SK-N-SH (cell line): Measurements from ENCODE around the gene PTH2. TPM values are rescaled to one million over a fixed set of nuclear protein-coding genes. Genes with fewer than 3 reads are reported as not detected.

Source experiments
- CTCF ChIA-PET: fragments of 300-600, 350-600 bp; formaldehyde crosslinking; extraction: SDS; loops from one replicate; lab custom pipeline; 2021; lab: Yijun Ruan, JAX
- POLR2A ChIA-PET: fragments of 350-600 bp; sonication (Branson Sonifier 250); formaldehyde crosslinking; extraction: SDS; loops from one replicate; lab custom pipeline; 2020; ENCODE audit warnings: antibody characterized with exemption, inconsistent platforms; lab: Yijun Ruan, JAX
- DNase-seq: peaks from one replicate; pipeline ENCODE4 v3.0.0; 2012
- H2AFZ ChIP-seq: fragments of 200-600 bp; sonication (generic); 2 replicates; pipeline ENCODE4 v1.8.1; 2016; ENCODE audit warnings: antibody characterized with exemption, mild to moderate bottlenecking, low read depth
- H3F3A ChIP-seq: fragments of 200-600 bp; sonication (generic); replicated peaks from 2 replicates; pipeline ENCODE3; 2016; ENCODE audit warnings: antibody characterized with exemption, mild to moderate bottlenecking; ENCODE audit not compliant: insufficient read depth
- H3K27ac ChIP-seq, 2 experiments: fragments of 200-500 bp in 1 of 2; fragments of 200-600 bp in 1 of 2; sonication (Bioruptor generic) in 1 of 2; sonication (generic), shearing (Covaris generic) in 1 of 2; 2 replicates each; pipeline versions ENCODE4 v1.5.1 to v1.6.1; 2014 to 2016; ENCODE audit warnings: low read depth in 2 of 2, inconsistent platforms in 1 of 2, low read length in 1 of 2, mild to moderate bottlenecking in 1 of 2, mixed read lengths in 1 of 2
- H3K27me3 ChIP-seq: fragments of 200-600 bp; sonication (generic), shearing (Covaris generic); 2 replicates; pipeline ENCODE4 v1.6.1; 2016; ENCODE audit warnings: mixed run types; ENCODE audit not compliant: insufficient read depth
- H3K36me3 ChIP-seq, 2 experiments: fragments of 200-500 bp in 1 of 2; fragments of 200-600 bp in 1 of 2; sonication (Bioruptor generic) in 1 of 2; sonication (generic) in 1 of 2; replicated peaks in 1 of 2; 2 replicates each; pipeline versions ENCODE3 to v1.5.1; 2014 to 2016; ENCODE audit warnings: low read length in 1 of 2, mild to moderate bottlenecking in 1 of 2; ENCODE audit not compliant: insufficient read depth in 2 of 2, control insufficient read depth in 1 of 2
- H3K4me1 ChIP-seq, 2 experiments: fragments of 200-500 bp in 1 of 2; fragments of 200-600 bp in 1 of 2; sonication (Bioruptor generic) in 1 of 2; sonication (generic), shearing (Covaris generic) in 1 of 2; 2 replicates each; pipeline versions ENCODE4 v1.5.1 to v1.6.1; 2014 to 2016; ENCODE audit warnings: low read depth in 1 of 2, low read length in 1 of 2, mixed run types in 1 of 2; ENCODE audit not compliant: insufficient read depth in 2 of 2, control insufficient read depth in 1 of 2
- H3K4me2 ChIP-seq: fragments of 200-600 bp; sonication (generic), shearing (Covaris generic); 2 replicates; pipeline ENCODE4 v1.6.1; 2017; ENCODE audit warnings: mixed run types
- H3K4me3 ChIP-seq, 2 experiments: fragments of 200-500 bp in 1 of 2; fragments of 200-600 bp in 1 of 2; sonication (Bioruptor generic) in 1 of 2; sonication (generic), shearing (Covaris generic) in 1 of 2; 2 replicates each; pipeline versions ENCODE4 v1.5.1 to v1.8.1; 2014 to 2016; ENCODE audit warnings: low read depth in 2 of 2, inconsistent platforms in 1 of 2, low read length in 1 of 2, mild to moderate bottlenecking in 1 of 2, mixed read lengths in 1 of 2, moderate library complexity in 1 of 2
- H3K79me2 ChIP-seq: fragments of 200-600 bp; sonication (generic); 2 replicates; pipeline ENCODE4 v1.8.1; 2017; ENCODE audit warnings: mild to moderate bottlenecking; ENCODE audit not compliant: insufficient read depth
- H3K9ac ChIP-seq: fragments of 200-600 bp; sonication (generic); 2 replicates; pipeline ENCODE4 v1.6.1; 2017; ENCODE audit warnings: mixed run types
- H3K9me2 ChIP-seq: fragments of 200-600 bp; sonication (generic); 2 replicates; pipeline ENCODE4 v1.6.1; 2017; ENCODE audit warnings: mixed run types
- H3K9me3 ChIP-seq: fragments of 200-600 bp; sonication (generic); 2 replicates; pipeline ENCODE4 v1.6.1; 2017; ENCODE audit warnings: mixed run types, mild to moderate bottlenecking, moderate library complexity
- H4K20me1 ChIP-seq: fragments of 200-600 bp; sonication (generic); 2 replicates; pipeline ENCODE4 v1.6.1; 2017; ENCODE audit warnings: mild to moderate bottlenecking, mixed run types; ENCODE audit not compliant: insufficient read depth
- CHD2 ChIP-seq: fragments of 150-350 bp; IDR thresholded peaks from 2 replicates; pipeline ENCODE4 v1.6.1; 2018; ENCODE audit warnings: low read length; ENCODE audit not compliant: partially characterized antibody
- CTCF ChIP-seq: fragments of 200-600 bp; sonication (generic); IDR thresholded peaks from 2 replicates; pipeline ENCODE4 v1.6.1; 2017; ENCODE audit warnings: antibody characterized with exemption, mild to moderate bottlenecking, moderate library complexity
- ELF1 ChIP-seq: IDR thresholded peaks from 2 replicates; pipeline ENCODE4 v1.4.0; 2012
- EP300 ChIP-seq, 2 experiments: IDR thresholded peaks; 2 replicates each; pipeline versions ENCODE4 v1.4.0 to v1.6.1; 2012; ENCODE audit warnings: borderline replicate concordance in 1 of 2, low read depth in 1 of 2, low read length in 1 of 2
- EZH2phosphoT487 ChIP-seq: fragments of 200-600 bp; sonication (generic); IDR thresholded peaks from 2 replicates; pipeline ENCODE4 v1.6.1; 2017; ENCODE audit warnings: low read depth, mixed run types, mild to moderate bottlenecking, antibody characterized with exemption, moderate library complexity, borderline replicate concordance
- FOSL2 ChIP-seq: IDR thresholded peaks from 2 replicates; pipeline ENCODE4 v1.4.0; 2012; ENCODE audit warnings: low read depth, mild to moderate bottlenecking, moderate library complexity, borderline replicate concordance
- FOXJ3 ChIP-seq: sonication (generic); formaldehyde crosslinking; IDR thresholded peaks from 2 replicates; pipeline ENCODE4 v1.5.1; 2020; ENCODE audit warnings: mild to moderate bottlenecking, missing genetic modification reagents
- MAX ChIP-seq: IDR thresholded peaks from 2 replicates; pipeline ENCODE4 v1.4.0; 2012; ENCODE audit warnings: low read depth
- MXI1 ChIP-seq: IDR thresholded peaks from 2 replicates; pipeline ENCODE4 v1.6.1; 2012; ENCODE audit warnings: mild to moderate bottlenecking, low read depth, low read length, improper control_type of control experiment
- NFIC ChIP-seq: IDR thresholded peaks from 2 replicates; pipeline ENCODE4 v1.4.0; 2012; ENCODE audit warnings: borderline replicate concordance
- NRF1 ChIP-seq: IDR thresholded peaks from 2 replicates; pipeline ENCODE4 v1.6.1; 2012; ENCODE audit warnings: low read depth, mild to moderate bottlenecking, low read length
- PBX3 ChIP-seq: IDR thresholded peaks from 2 replicates; pipeline ENCODE4; 2012
- RAD21 ChIP-seq: IDR thresholded peaks from 2 replicates; pipeline ENCODE4 v1.6.1; 2012; ENCODE audit warnings: mild to moderate bottlenecking, low read length
- RFX5 ChIP-seq: IDR thresholded peaks from 2 replicates; pipeline ENCODE4 v1.6.1; 2012; ENCODE audit warnings: mild to moderate bottlenecking, improper control_type of control experiment, low read length
- RXRA ChIP-seq: IDR thresholded peaks from 2 replicates; pipeline ENCODE4 v1.4.0; 2012; ENCODE audit warnings: low read depth, mild to moderate bottlenecking, borderline replicate concordance
- SIN3A ChIP-seq: IDR thresholded peaks from 2 replicates; pipeline ENCODE4 v1.6.1; 2012; ENCODE audit warnings: low read depth, mild to moderate bottlenecking, low read length, moderate library complexity, borderline replicate concordance
- SMC3 ChIP-seq: IDR thresholded peaks from 2 replicates; pipeline ENCODE4 v1.6.1; 2012; ENCODE audit warnings: low read depth, low read length, improper control_type of control experiment
- USF2 ChIP-seq: fragments of 150-350 bp; IDR thresholded peaks from 2 replicates; pipeline ENCODE4 v1.6.1; 2017; ENCODE audit warnings: antibody characterized with exemption, low read length, low read depth, borderline replicate concordance
- YY1 ChIP-seq: IDR thresholded peaks from 2 replicates; pipeline ENCODE4 v1.4.0; 2012; ENCODE audit warnings: low read depth, mild to moderate bottlenecking
- ZBTB33 ChIP-seq: IDR thresholded peaks from 2 replicates; pipeline ENCODE4 v1.4.0; 2012; ENCODE audit warnings: low read depth, borderline replicate concordance
- WGBS: methylation state at CpG from one replicate; pipeline ENCODE4 v1.1.6; 2017; ENCODE audit warnings: low lambda C conversion rate; 5-methylcytosine and 5-hydroxymethylcytosine counted together
- polyA plus RNA-seq, 3 experiments: library from polyadenylated mRNA; depleted of rRNA; stranded (reverse); fragments of >200 nt; gene quantifications; 2 replicates each; pipeline ENCODE4 v1.2.3, GENCODE V29; 2012

Gene PTH2
- polyA plus RNA-seq, 1 of the 3 experiments (the other 2 are of a cell fraction), result not detected

- Histone ChIP-seq H3K27me3 (peaks cover 95% of the 10 kb centered on the region), H3K9me3 (no peaks in the 10 kb centered on the region), H3K27ac (no peak overlapping the region), H3F3A (peaks cover 9% of the 10 kb centered on the region), H2AFZ (no peak overlapping the region), H3K4me3 (no peak overlapping the region), H3K9me2 (no peaks in the 10 kb centered on the region), H3K79me2 (no peaks in the 10 kb centered on the region), H3K9ac (no peak overlapping the region), H3K36me3 (no peaks in the 10 kb centered on the region), H4K20me1 (no peaks in the 10 kb centered on the region), H3K4me1 (peaks cover 0 to 8% of the 10 kb centered on the region in 2 experiments; a peak in 1 of 4 replicates), H3K4me2 (no peak overlapping the region)
- ChIA-PET POLR2A (no interaction called here), CTCF (interaction anchor here (0.6 to 3.7 kb wide), 3 partner anchors 9 to 42 kb away, joined by 3 to 36 read pairs (median 15); no protein-coding TSS in a partner anchor)
- TF ChIP-seq USF2 (no peak), ZBTB33 (no peak), EZH2phosphoT487 (no peak), SMC3 (no peak), NFIC (no peak), YY1 (no peak), MAX (no peak), EP300 (IDR thresholded peaks at IDR 0.05; ENCODE audit: borderline replicate concordance in 1 of 2, low read depth in 1 of 2, low read length in 1 of 2) (no peak), FOSL2 (no peak), MXI1 (no peak), ELF1 (no peak), CHD2 (no peak)
- WGBS, result 24% methylated on average over 25 of the region's 31 CpGs
- no peak for DNase-seq
Measured at GRCh38 chr19:49433240-49433901, 10.1 kb upstream of the PTH2 start.

- Histone ChIP-seq H3K9ac (no peak overlapping the region), H3K4me1 (peaks cover 0 to 13% of the 10 kb centered on the region in 2 experiments; a peak in 1 of 4 replicates), H3K27me3 (peaks cover 95% of the 10 kb centered on the region), H4K20me1 (no peaks in the 10 kb centered on the region), H3K27ac (no peak overlapping the region), H3K9me2 (no peaks in the 10 kb centered on the region), H3K4me2 (no peak overlapping the region), H3K79me2 (no peaks in the 10 kb centered on the region), H3K9me3 (no peaks in the 10 kb centered on the region), H3K4me3 (no peak overlapping the region), H3F3A (peaks cover 9% of the 10 kb centered on the region), H2AFZ (no peak overlapping the region), H3K36me3 (no peaks in the 10 kb centered on the region)
- ChIA-PET POLR2A (no interaction called here), CTCF (interaction anchor here (1.2 to 3.7 kb wide), 2 partner anchors 10 to 41 kb away, joined by 11 to 15 read pairs; no protein-coding TSS in a partner anchor)
- DNase-seq, result no peak
- whole genome bisulfite sequencing, result 33% methylated on average over 35 of the region's 63 CpGs
- TF ChIP-seq CHD2 (no peak), FOXJ3 (CRISPR knock-in tag) (no peak), EZH2phosphoT487 (no peak; the same call in 1 of the 2 replicates), NRF1 (no peak), RAD21 (no peak), RFX5 (no peak), RXRA (no peak), SIN3A (no peak), PBX3 (no peak), CTCF (no peak)
Measured at GRCh38 chr19:49432141-49433073, 9.2 kb upstream of the PTH2 start.
